HG03064 (cell line): ENCODE results near the gene MMP2.
A peak's percentile ranks its signal among the peaks of the same experiment; 100 is the strongest.

ENCODE experiments used
- ATAC-seq: cut with Tn5 transposase; IDR thresholded peaks from one replicate; pipeline ENCODE4 v1.9.1; 2021; ENCODE audit warnings: low read depth; ENCODE audit not compliant: unreplicated experiment

The MMP2 gene

GRCh38 chr16:55468352-55468990, 10.5 kb upstream of the MMP2 start:
- no peak for ATAC-seq

- ATAC-seq, result no peak
Observed at GRCh38 chr16:55469821-55470532, 9.0 kb upstream of the MMP2 start.

- ATAC-seq, result no peak
Observed at GRCh38 chr16:55470533-55471371, 8.2 kb upstream of the MMP2 start.

GRCh38 chr16:55471448-55472097, 7.4 kb upstream of the MMP2 start:
- ATAC-seq, result peak; percentile 79

- ATAC-seq, result no peak
Observed at GRCh38 chr16:55473587-55473986, 5.4 kb upstream of the MMP2 start.

- ATAC-seq, result no peak
Observed at GRCh38 chr16:55474821-55475220, 4.2 kb upstream of the MMP2 start.

GRCh38 chr16:55475919-55476318, 3.1 kb upstream of the MMP2 start:
- no peak for ATAC-seq

- ATAC-seq, result no peak
Observed at GRCh38 chr16:55476625-55477533, 2.1 kb upstream of the MMP2 start.

GRCh38 chr16:55477736-55478135, 1.3 kb upstream of the MMP2 start:
- ATAC-seq, result no peak

GRCh38 chr16:55479430-55480140, 587 bp downstream of the MMP2 start:
- no peak for ATAC-seq

- no peak for ATAC-seq
Observed at GRCh38 chr16:55480228-55480655, 1.2 kb downstream of the MMP2 start.

GRCh38 chr16:55481023-55481422, 2.0 kb downstream of the MMP2 start:
- no peak for ATAC-seq

- no peak for ATAC-seq
Observed at GRCh38 chr16:55482056-55482455, 3.1 kb downstream of the MMP2 start.

- no peak for ATAC-seq
Observed at GRCh38 chr16:55487048-55487803, 8.2 kb downstream of the MMP2 start.

GRCh38 chr16:55488306-55488705, 9.3 kb downstream of the MMP2 start:
- no peak for ATAC-seq

GRCh38 chr16:55489119-55489955, 10.3 kb downstream of the MMP2 start:
- no peak for ATAC-seq

GRCh38 chr16:55489956-55490265, 10.9 kb downstream of the MMP2 start:
- ATAC-seq, result no peak

GRCh38 chr16:55490301-55490700, 11.3 kb downstream of the MMP2 start:
- ATAC-seq, result no peak
